Activated CD8-positive, alpha-beta memory T cell treated with anti-CD3 and anti-CD28 coated beads for 24 hours (primary cell): Measurements from ENCODE around the gene LAMC1.
"Not testable (repeated sequence)": the region's sequence is repeated elsewhere in the genome, so short reads cannot be mapped to it uniquely, and the experiment has no call there.

ENCODE experiments used
- DNase-seq: peaks from one replicate; pipeline ENCODE4 v3.0.0-alpha.2; 2020

LAMC1 gene

GRCh38 chr1:183043872-183044854 lies 20.9 kb downstream of the LAMC1 start:
- no peak for DNase-seq

GRCh38 chr1:183044893-183045649 lies 21.9 kb downstream of the LAMC1 start:
- DNase-seq: no peak

- no peak for DNase-seq
Observed at GRCh38 chr1:183048087-183049085, 25.2 kb downstream of the LAMC1 start.

GRCh38 chr1:183051546-183051945 lies 28.3 kb downstream of the LAMC1 start:
- no peak for DNase-seq

- no peak for DNase-seq
Observed at GRCh38 chr1:183052861-183053260, 29.6 kb downstream of the LAMC1 start.

GRCh38 chr1:183058851-183059502 lies 35.8 kb downstream of the LAMC1 start:
- no peak for DNase-seq

- DNase-seq: no peak
Observed at GRCh38 chr1:183061194-183061593, 38.0 kb downstream of the LAMC1 start.

- no peak for DNase-seq
Observed at GRCh38 chr1:183063349-183063748, 40.1 kb downstream of the LAMC1 start.

- no peak for DNase-seq
Observed at GRCh38 chr1:183065168-183065706, 42.0 kb downstream of the LAMC1 start.

GRCh38 chr1:183066432-183066831 lies 43.2 kb downstream of the LAMC1 start:
- DNase-seq: not testable (repeated sequence)

- DNase-seq: no peak
Observed at GRCh38 chr1:183069562-183070216, 46.5 kb downstream of the LAMC1 start.

- DNase-seq: no peak
Observed at GRCh38 chr1:183070234-183070922, 47.2 kb downstream of the LAMC1 start.

GRCh38 chr1:183070923-183071618 lies 47.9 kb downstream of the LAMC1 start:
- DNase-seq: no peak

GRCh38 chr1:183072595-183072994 lies 49.4 kb downstream of the LAMC1 start:
- not testable (repeated sequence) for DNase-seq

- DNase-seq: no peak
Observed at GRCh38 chr1:183073320-183073719, 50.1 kb downstream of the LAMC1 start.

GRCh38 chr1:183074215-183074614 lies 51.0 kb downstream of the LAMC1 start:
- DNase-seq: no peak

- DNase-seq: no peak
Observed at GRCh38 chr1:183075861-183076260, 52.6 kb downstream of the LAMC1 start.

- no peak for DNase-seq
Observed at GRCh38 chr1:183077097-183077496, 53.9 kb downstream of the LAMC1 start.

- DNase-seq: no peak
Observed at GRCh38 chr1:183079712-183080388, 56.6 kb downstream of the LAMC1 start.
